ENCODE data around the gene NUBP2. TPM values are rescaled to one million over a fixed set of nuclear protein-coding genes. Genes with fewer than 3 reads are reported as not detected.

The NUBP2 gene
- total RNA-seq, 2 experiments from 2014 or later, result 37.9 to 42.4 TPM

DNA sequence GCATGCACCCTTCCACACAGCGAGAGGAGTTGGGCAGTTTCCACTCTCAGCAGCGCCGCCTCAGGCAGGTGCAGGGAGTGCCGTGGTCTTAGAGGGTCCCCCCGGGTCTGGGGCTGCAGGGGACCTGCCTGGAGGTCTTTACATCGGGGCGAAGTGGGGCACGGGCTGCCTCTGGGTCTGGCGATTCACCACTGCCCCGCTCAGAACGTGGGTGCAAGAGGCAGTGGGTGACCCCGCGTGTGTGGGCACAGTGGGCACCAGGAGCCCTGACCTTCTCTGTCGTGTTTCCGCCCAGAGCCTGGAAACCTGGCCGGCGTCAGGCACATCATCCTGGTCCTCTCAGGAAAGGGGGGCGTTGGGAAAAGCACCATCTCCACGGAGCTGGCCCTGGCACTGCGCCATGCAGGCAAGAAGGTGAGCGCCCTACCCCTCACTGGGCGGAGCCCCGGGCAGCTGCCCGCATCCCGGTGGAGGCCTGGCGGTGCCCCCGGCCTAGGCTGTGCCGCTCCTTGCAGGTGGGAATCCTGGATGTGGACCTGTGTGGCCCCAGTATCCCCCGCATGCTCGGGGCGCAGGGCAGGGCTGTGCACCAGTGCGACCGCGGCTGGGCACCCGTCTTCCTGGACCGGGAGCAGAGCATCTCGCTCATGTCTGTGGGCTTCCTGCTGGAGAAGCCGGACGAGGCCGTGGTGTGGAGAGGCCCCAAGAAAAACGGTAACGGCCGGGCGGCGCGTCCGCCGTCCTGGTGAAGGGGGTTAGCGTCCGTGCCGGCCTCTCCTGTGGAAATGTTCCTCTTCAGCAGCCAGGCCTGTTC, 3.7 kb downstream of the NUBP2 start:
- Mint-ChIP-seq H3K36me3 (ENCODE audit: low read depth) (no peaks in the 10 kb centered on the region), H3K9me3 (no peaks in the 10 kb centered on the region), H3K4me3 (no peak overlapping the region), H3K27ac (no peak overlapping the region), H3K27me3 (ENCODE audit: low read depth) (no peaks in the 10 kb centered on the region), H3K4me1 (ENCODE audit: low read depth) (peaks cover 22% of the 10 kb centered on the region)
- DNase-seq, result no peak
- intact Hi-C loops (cut with micrococcal nuclease), result no loop called here
- CTCF ChIA-PET, result no interaction called here

DNA sequence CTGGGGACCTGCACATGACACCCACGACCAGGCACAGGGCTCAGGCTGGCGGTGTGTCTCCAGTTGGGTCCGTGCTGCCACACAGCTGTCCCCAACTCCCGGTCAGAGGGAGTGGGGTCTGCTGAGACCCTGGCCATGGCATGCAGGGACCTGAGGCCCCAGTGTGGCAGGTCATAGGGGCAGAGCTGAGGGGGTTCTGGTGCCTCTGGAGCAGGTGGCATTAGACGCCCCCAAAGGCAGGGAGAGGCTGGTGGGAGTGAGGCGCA, 4.2 kb downstream of the NUBP2 start:
- Mint-ChIP-seq H3K27ac (no peak overlapping the region), H3K4me1 (ENCODE audit: low read depth) (peaks cover 17% of the 10 kb centered on the region), H3K27me3 (ENCODE audit: low read depth) (no peaks in the 10 kb centered on the region), H3K4me3 (no peak overlapping the region), H3K36me3 (ENCODE audit: low read depth) (no peaks in the 10 kb centered on the region), H3K9me3 (no peaks in the 10 kb centered on the region)
- intact Hi-C loops (cut with micrococcal nuclease), result no loop called here
- CTCF ChIA-PET, result no interaction called here
- DNase-seq, result no peak

DNA sequence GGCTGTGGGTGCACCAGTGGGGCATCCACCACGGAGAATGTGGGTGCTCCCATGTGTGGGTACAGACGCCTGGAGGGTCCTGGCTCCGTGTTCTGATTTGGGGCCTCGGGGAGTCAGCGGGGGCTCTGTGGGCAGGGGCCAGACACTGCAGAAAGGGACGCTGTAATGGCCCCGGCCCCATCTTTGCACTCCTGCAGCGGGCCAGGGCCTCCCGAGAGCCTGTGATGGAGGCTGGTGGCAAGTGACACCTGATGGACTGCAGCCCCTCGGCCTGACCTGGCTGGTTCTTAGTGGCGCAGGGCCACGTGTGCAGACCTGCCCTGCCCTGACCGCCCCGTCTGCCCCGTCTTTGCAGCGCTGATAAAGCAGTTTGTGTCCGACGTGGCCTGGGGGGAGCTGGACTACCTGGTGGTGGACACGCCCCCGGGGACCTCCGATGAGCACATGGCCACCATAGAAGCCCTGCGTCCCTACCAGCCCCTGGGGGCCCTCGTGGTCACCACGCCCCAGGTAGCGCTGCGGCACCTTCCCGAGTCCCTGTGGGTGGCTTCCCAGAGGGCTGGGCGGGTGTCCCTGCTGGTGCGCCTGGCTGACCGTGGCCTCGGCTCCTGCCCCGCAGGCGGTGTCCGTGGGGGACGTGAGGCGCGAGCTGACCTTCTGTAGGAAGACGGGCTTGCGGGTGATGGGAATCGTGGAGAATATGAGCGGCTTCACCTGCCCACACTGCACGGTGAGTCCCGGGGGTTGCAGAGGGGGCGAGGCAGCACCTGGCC, 4.7 kb downstream of the NUBP2 start:
- DNase-seq, result no peak
- CTCF ChIA-PET, result no interaction called here
- Mint-ChIP-seq H3K36me3 (ENCODE audit: low read depth) (no peaks in the 10 kb centered on the region), H3K27me3 (ENCODE audit: low read depth) (no peaks in the 10 kb centered on the region), H3K27ac (no peak overlapping the region), H3K4me1 (ENCODE audit: low read depth) (peaks cover 17% of the 10 kb centered on the region), H3K4me3 (no peak overlapping the region), H3K9me3 (no peaks in the 10 kb centered on the region)
- intact Hi-C loops (cut with micrococcal nuclease), result no loop called here

DNA sequence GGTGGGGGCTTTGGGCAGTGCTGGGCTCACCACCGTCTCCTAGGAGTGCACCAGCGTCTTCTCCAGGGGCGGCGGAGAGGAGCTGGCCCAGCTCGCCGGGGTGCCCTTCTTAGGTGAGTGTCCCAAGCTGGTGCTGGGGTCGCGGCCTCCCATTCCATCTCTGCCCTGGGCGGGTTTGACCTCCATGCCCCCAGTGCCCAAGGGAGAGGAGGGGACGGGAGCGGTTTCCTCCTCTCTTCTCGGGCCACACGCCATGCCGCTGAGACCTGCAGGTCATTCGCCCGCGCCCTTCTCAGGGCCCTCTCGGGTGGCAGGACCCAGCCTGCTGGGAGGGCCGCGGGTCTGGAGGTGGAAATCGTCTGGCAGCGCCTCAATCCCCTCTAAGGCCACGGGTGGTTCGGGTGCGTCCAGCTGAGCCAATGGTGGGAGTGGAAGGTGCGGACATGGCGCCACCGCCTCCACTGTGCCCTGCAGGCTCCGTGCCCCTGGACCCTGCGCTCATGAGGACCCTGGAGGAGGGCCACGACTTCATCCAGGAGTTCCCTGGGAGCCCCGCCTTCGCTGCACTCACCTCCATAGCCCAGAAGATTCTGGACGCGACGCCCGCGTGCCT, 5.4 kb downstream of the NUBP2 start:
- Mint-ChIP-seq H3K27ac (no peak overlapping the region), H3K27me3 (ENCODE audit: low read depth) (no peaks in the 10 kb centered on the region), H3K9me3 (no peaks in the 10 kb centered on the region), H3K4me1 (ENCODE audit: low read depth) (peaks cover 17% of the 10 kb centered on the region), H3K4me3 (no peak overlapping the region), H3K36me3 (ENCODE audit: low read depth) (no peaks in the 10 kb centered on the region)
- no peak for DNase-seq
- CTCF ChIA-PET, result no interaction called here
- intact Hi-C loops (cut with micrococcal nuclease), result no loop called here

DNA sequence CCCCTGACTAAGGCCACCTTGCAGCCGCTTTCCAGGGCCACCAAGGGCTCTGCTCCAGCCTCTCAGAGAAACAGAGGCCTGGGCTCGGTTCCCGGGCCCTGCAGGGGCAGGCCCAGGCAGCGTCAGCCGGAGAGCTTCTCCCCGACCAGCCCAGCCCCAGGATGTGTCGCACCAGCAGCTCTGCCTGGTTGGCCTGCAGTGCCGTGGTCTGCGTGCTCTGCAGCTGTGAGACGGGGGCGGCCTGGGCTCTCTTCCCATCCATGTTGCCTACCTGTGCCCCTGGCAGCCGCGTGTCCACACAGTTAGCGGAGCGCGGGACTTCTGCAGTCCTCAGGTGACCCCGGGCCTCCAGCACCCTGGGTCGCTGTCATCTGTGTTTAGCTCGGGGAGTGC, 5.9 kb downstream of the NUBP2 start:
- no peak overlapping the region for H3K4me3 Mint-ChIP-seq
- intact Hi-C loops (cut with micrococcal nuclease), result no loop called here
- H3K9me3 Mint-ChIP-seq, result no peaks in the 10 kb centered on the region
- CTCF ChIA-PET, result no interaction called here
- no peaks in the 10 kb centered on the region for H3K27me3 Mint-ChIP-seq (ENCODE audit: low read depth)
- no peak overlapping the region for H3K27ac Mint-ChIP-seq
- no peaks in the 10 kb centered on the region for H3K36me3 Mint-ChIP-seq (ENCODE audit: low read depth)
- no peak for DNase-seq
- peaks cover 12% of the 10 kb centered on the region for H3K4me1 Mint-ChIP-seq (ENCODE audit: low read depth)

DNA sequence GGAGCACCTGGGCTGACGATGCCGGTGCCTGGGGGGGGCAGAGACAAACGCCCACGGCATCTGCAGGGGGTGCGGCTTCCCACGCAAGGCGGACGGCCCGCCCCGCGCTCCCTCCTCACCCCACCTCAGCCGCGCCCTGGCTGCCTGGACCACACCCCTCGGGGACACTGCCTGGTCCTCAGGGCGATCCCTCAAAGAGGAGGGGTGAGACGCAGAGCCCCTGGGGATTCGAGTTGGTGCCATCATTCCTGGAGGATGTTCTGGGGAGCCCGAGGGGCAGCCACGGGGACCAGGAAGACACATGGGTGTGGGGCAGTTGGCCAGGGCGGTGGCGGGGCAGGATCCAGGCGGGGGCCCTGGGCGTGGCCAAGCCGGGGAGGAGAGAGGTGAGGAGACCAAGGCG, 6.9 kb downstream of the NUBP2 start:
- H3K4me1 Mint-ChIP-seq (ENCODE audit: low read depth), result peaks cover 9% of the 10 kb centered on the region
- H3K36me3 Mint-ChIP-seq (ENCODE audit: low read depth), result no peaks in the 10 kb centered on the region
- no peak overlapping the region for H3K27ac Mint-ChIP-seq
- CTCF ChIA-PET, result no interaction called here
- no peaks in the 10 kb centered on the region for H3K9me3 Mint-ChIP-seq
- intact Hi-C loops (cut with micrococcal nuclease), result no loop called here
- no peaks in the 10 kb centered on the region for H3K27me3 Mint-ChIP-seq (ENCODE audit: low read depth)
- no peak overlapping the region for H3K4me3 Mint-ChIP-seq
- DNase-seq, result no peak

DNA sequence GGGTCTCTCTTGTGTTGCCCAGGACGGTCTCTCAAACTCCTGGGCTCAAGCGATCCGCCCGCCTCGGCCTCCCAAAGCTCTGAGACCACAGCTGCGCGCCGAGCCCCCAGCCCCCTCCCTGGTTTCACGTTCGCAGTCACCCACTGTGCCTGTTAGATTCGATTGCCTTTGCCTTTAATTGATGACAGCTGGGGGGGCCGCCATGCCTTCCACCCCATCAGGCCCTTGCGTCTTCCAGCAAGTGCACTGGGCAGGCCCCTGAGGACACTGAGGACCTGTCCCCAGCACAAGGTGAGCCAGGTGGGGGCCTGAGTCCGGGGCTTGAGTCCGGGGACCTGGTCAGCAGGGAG, 7.5 kb downstream of the NUBP2 start:
- CTCF ChIA-PET, result no interaction called here

DNA sequence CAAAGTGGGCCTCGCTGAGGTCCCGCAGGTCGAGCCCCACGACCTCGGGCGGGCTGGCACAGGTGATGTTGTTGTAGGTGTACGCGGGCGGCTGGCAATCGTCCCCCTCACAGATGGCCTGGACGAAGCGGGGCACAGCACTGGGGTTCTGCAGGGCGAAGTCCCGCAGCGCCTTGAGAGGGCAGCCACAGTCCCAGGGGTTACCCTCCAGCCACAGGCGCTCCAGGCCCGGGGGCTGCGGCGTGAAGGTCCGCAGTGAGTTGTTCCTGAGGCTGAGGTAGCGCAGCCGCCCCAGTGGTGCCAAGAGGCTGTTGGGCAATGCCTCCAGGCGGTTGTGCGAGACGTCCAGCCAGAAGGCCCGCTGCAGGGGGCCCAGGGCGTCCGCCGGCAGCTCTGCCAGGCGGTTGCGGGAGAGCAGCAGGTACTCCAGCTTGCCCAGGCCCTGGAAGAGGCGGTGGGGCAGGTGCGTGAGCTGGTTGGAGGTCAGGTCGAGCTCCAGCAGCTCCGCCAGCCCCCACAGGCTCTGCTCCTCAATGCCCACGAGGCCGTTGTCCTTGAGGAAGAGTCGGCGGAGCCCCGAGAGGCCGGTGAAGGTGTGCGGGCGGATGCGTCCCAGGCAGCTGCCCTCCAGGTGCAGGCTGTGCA, 8.0 kb downstream of the NUBP2 start:
- no peak overlapping the region for H3K27ac Mint-ChIP-seq
- no peaks in the 10 kb centered on the region for H3K9me3 Mint-ChIP-seq
- peaks cover under 1% of the 10 kb centered on the region for H3K4me1 Mint-ChIP-seq (ENCODE audit: low read depth)
- CTCF ChIA-PET, result no interaction called here
- H3K4me3 Mint-ChIP-seq, result no peak overlapping the region
- no peaks in the 10 kb centered on the region for H3K36me3 Mint-ChIP-seq (ENCODE audit: low read depth)
- no peak for DNase-seq
- intact Hi-C loops (cut with micrococcal nuclease), result no loop called here
- no peaks in the 10 kb centered on the region for H3K27me3 Mint-ChIP-seq (ENCODE audit: low read depth)

More for the DNA sequence above, 7.5 kb downstream of the NUBP2 start:
- no peaks in the 10 kb centered on the region for H3K27me3 Mint-ChIP-seq (ENCODE audit: low read depth)
- no peak overlapping the region for H3K27ac Mint-ChIP-seq
- peaks cover 5% of the 10 kb centered on the region for H3K4me1 Mint-ChIP-seq (ENCODE audit: low read depth)
- no peaks in the 10 kb centered on the region for H3K36me3 Mint-ChIP-seq (ENCODE audit: low read depth)
- H3K9me3 Mint-ChIP-seq, result no peaks in the 10 kb centered on the region
- no peak overlapping the region for H3K4me3 Mint-ChIP-seq
- intact Hi-C loops (cut with micrococcal nuclease), result no loop called here
- DNase-seq, result no peak

DNA sequence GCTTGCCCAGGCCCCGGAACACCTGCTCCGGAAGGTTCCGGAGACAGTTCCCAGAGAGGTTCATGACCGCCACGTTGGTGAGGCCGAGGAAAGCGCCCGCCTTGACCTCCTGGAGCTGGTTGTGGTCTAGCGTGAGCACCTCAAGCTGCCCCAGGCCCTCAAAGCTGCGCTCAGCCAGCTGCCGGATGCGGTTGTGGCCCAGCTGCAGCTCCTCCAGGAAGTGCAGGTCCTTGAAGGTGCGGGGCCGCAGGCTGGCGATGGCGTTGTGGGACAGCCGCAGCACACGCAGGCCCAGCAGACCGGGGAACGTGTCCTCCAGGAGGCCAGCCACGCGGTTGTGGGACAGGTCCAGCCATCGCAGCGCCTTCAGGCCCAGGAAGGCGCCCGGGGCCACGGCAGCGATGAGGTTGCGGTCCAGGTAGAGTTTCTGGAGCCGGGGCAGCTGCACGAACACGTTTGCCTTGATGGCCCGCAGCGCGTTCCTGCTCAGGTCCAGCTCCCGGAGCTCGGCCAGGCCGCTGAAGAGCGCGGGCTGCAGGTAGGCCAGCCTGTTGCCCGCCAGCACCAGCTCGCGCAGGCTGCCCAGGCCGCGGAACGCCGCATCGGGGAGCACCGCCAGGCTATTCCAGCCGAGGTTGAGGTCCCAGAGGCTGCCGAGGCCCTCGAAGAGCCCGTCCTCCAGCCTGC, 8.6 kb downstream of the NUBP2 start:
- DNase-seq, result no peak
- no peaks in the 10 kb centered on the region for H3K9me3 Mint-ChIP-seq
- H3K4me3 Mint-ChIP-seq, result no peak overlapping the region
- H3K4me1 Mint-ChIP-seq (ENCODE audit: low read depth), result no peaks in the 10 kb centered on the region
- no peak overlapping the region for H3K27ac Mint-ChIP-seq
- no peaks in the 10 kb centered on the region for H3K36me3 Mint-ChIP-seq (ENCODE audit: low read depth)
- CTCF ChIA-PET, result no interaction called here
- intact Hi-C loops (cut with micrococcal nuclease), result no loop called here
- H3K27me3 Mint-ChIP-seq (ENCODE audit: low read depth), result no peaks in the 10 kb centered on the region

DNA sequence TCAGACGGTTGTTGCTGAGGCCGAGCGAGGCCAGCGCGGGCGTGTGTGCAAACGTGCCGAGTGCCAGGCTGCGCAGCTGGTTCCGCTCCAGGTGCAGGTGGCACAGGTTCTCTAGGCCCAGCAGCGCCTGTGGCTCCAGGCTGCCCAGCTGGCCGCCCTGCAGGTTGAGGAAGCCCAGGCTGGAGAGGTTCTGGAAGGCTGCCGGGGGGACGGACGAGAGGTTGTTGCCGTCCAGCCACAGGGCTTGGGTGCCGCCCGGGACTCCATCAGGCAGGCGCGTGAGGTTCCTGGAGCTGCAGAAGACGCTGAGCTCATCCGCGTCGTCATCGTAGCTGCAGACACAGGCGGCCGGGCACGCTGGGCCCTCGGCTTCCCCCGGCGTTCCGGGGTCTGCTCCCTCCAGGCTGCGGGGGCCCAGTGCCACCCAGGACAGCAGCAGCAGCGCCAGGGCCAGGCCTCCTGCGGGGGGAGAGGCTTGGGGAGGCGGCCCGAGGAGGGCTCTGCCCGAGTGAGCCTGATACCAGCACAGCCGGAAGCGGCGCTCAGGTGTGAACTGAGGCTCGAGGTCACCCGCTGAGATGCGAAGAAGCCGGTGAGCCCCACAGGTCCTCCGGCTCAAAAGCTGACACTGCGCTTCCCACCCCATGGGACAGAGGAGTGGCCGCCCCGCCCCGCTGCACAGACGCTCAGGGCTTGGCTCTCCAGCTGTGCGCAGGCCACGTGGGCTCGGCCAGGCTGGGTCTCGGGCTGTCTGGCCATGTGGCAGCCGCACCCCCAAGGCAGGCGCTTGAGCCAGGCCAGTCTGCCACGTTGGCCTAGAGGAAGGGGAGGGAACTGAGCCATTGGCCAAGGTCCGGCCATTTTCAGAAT, 9.4 kb downstream of the NUBP2 start:
- Mint-ChIP-seq H3K9me3 (peaks cover 2% of the 10 kb centered on the region), H3K36me3 (ENCODE audit: low read depth) (peaks cover 1% of the 10 kb centered on the region), H3K27ac (no peak overlapping the region), H3K4me3 (no peak overlapping the region), H3K4me1 (ENCODE audit: low read depth) (no peaks in the 10 kb centered on the region), H3K27me3 (ENCODE audit: low read depth) (no peaks in the 10 kb centered on the region)
- intact Hi-C loops (cut with micrococcal nuclease), result no loop called here
- CTCF ChIA-PET, result interaction anchor here (1.1 kb wide), 1 partner anchor 137 kb away, joined by 3 read pairs; no protein-coding TSS in a partner anchor
- no peak for DNase-seq

DNA sequence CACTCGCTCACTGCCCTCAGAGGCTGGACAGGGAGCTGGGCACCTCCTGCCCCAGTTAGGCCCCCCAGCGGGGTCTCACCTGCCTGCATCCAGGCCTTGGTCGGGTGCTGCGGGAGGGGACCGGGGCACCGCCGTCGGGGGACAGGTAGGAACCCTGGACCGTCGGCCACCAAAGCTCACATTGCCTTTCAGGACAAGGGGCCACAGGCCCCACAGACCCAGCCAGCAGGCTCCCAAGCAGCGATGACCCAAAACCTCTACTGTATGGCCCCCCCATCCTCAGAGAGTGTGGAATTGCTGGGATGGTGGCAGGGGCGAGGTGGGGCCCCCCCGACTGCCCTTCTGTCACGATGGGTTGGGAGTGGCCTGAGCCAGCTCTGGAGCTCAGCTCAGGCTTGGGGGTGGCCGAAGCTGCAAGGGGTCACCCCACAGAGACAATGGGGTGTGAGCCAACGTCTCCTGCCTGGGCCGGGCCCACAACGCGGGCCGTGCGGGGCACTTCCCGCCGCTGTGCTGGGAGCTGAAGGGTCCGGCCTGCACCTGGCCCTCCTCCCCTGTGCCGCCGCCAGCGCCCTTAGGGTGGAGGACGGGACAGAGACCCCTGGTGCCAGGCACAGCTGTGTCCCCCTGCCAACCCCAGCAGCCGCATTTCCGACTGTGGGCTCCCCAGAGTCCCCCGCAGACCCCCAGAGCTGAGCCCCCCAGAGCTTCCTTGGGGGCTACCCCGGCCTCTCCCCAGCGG, 10.2 kb downstream of the NUBP2 start:
- CTCF ChIA-PET, result interaction anchor here (1.1 kb wide), 1 partner anchor 136 kb away, joined by 3 read pairs; no protein-coding TSS in a partner anchor
- Mint-ChIP-seq H3K4me1 (ENCODE audit: low read depth) (no peaks in the 10 kb centered on the region), H3K36me3 (ENCODE audit: low read depth) (peaks cover 3% of the 10 kb centered on the region), H3K9me3 (peaks cover 8% of the 10 kb centered on the region), H3K27ac (no peak overlapping the region), H3K27me3 (ENCODE audit: low read depth) (no peaks in the 10 kb centered on the region), H3K4me3 (no peak overlapping the region)
- intact Hi-C loops (cut with micrococcal nuclease), result no loop called here
- no peak for DNase-seq

Measured in activated naive CD4-positive, alpha-beta T cell treated with anti-CD3 and anti-CD28 coated beads for 36 hours (primary cell).